ENCODE results near the gene SFTPA2.
"Not testable (repeated sequence)": the region's sequence is repeated elsewhere in the genome, so short reads cannot be mapped to it uniquely, and the experiment has no call there.

SFTPA2 gene

GRCh38 chr10:79542626-79543025, 17.6 kb downstream of the SFTPA2 start:
- H3K27me3 ChIP-seq (ENCODE audit: control insufficient read depth in 1 of 2, insufficient read depth in 2 of 2, low read length in 2 of 2), result no peaks in the 10 kb centered on the region
- H3K9me3 ChIP-seq (ENCODE audit: control insufficient read depth in 1 of 2, low read length in 2 of 2), result no peaks in the 10 kb centered on the region
- H3K27ac ChIP-seq (ENCODE audit: low read depth, low read length), result no peak overlapping the region
- no peaks in the 10 kb centered on the region for H3K4me1 ChIP-seq (ENCODE audit: control insufficient read depth in 1 of 2, insufficient read depth in 2 of 2, low read length in 2 of 2)
- H3K9ac ChIP-seq (ENCODE audit: low read depth in 1 of 2, low read length in 2 of 2), result no peak overlapping the region
- no peaks in the 10 kb centered on the region for H3K36me3 ChIP-seq (ENCODE audit: control insufficient read depth in 1 of 2, insufficient read depth in 2 of 2, low read length in 2 of 2)
- H3K4me3 ChIP-seq (ENCODE audit: low read depth in 1 of 2, low read length in 2 of 2), result no peak overlapping the region

GRCh38 chr10:79540930-79541329, 19.3 kb downstream of the SFTPA2 start:
- H3K4me1 ChIP-seq (ENCODE audit: control insufficient read depth in 1 of 2, insufficient read depth in 2 of 2, low read length in 2 of 2); H3K27ac ChIP-seq (ENCODE audit: low read depth, low read length); H3K9ac ChIP-seq (ENCODE audit: low read depth in 1 of 2, low read length in 2 of 2); H3K4me3 ChIP-seq (ENCODE audit: low read depth in 1 of 2, low read length in 2 of 2); H3K27me3 ChIP-seq (ENCODE audit: control insufficient read depth in 1 of 2, insufficient read depth in 2 of 2, low read length in 2 of 2); H3K36me3 ChIP-seq (ENCODE audit: control insufficient read depth in 1 of 2, insufficient read depth in 2 of 2, low read length in 2 of 2); H3K9me3 ChIP-seq (ENCODE audit: control insufficient read depth in 1 of 2, low read length in 2 of 2): not testable (repeated sequence)

GRCh38 chr10:79538311-79538710, 21.9 kb downstream of the SFTPA2 start:
- not testable (repeated sequence) for H3K36me3 ChIP-seq (ENCODE audit: control insufficient read depth in 1 of 2, insufficient read depth in 2 of 2, low read length in 2 of 2); H3K27ac ChIP-seq (ENCODE audit: low read depth, low read length); H3K9ac ChIP-seq (ENCODE audit: low read depth in 1 of 2, low read length in 2 of 2); H3K4me3 ChIP-seq (ENCODE audit: low read depth in 1 of 2, low read length in 2 of 2); H3K9me3 ChIP-seq (ENCODE audit: control insufficient read depth in 1 of 2, low read length in 2 of 2); H3K4me1 ChIP-seq (ENCODE audit: control insufficient read depth in 1 of 2, insufficient read depth in 2 of 2, low read length in 2 of 2); H3K27me3 ChIP-seq (ENCODE audit: control insufficient read depth in 1 of 2, insufficient read depth in 2 of 2, low read length in 2 of 2)

DNA sequence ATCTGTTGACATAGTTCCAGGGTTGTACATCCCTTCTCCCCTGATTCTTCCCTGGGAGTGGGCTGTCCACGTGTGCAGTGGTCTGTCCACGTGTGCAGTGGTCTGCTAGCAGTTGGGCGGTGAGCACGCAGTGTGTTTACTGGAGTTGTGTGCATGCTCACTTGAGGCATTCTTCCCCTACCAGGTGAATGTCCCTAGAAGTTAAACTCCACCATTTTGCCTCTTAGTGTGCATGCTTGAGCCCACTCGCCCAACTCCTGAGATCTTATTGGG, 26.4 kb downstream of the SFTPA2 start:
- H3K27ac ChIP-seq (ENCODE audit: low read depth, low read length); H3K4me1 ChIP-seq (ENCODE audit: control insufficient read depth in 1 of 2, insufficient read depth in 2 of 2, low read length in 2 of 2); H3K27me3 ChIP-seq (ENCODE audit: control insufficient read depth in 1 of 2, insufficient read depth in 2 of 2, low read length in 2 of 2); H3K36me3 ChIP-seq (ENCODE audit: control insufficient read depth in 1 of 2, insufficient read depth in 2 of 2, low read length in 2 of 2); H3K4me3 ChIP-seq (ENCODE audit: low read depth in 1 of 2, low read length in 2 of 2); H3K9ac ChIP-seq (ENCODE audit: low read depth in 1 of 2, low read length in 2 of 2); H3K9me3 ChIP-seq (ENCODE audit: control insufficient read depth in 1 of 2, low read length in 2 of 2): not testable (repeated sequence)

GRCh38 chr10:79533142-79533902, 26.9 kb downstream of the SFTPA2 start:
- H3K4me1 ChIP-seq (ENCODE audit: control insufficient read depth in 1 of 2, insufficient read depth in 2 of 2, low read length in 2 of 2); H3K4me3 ChIP-seq (ENCODE audit: low read depth in 1 of 2, low read length in 2 of 2); H3K9ac ChIP-seq (ENCODE audit: low read depth in 1 of 2, low read length in 2 of 2); H3K27me3 ChIP-seq (ENCODE audit: control insufficient read depth in 1 of 2, insufficient read depth in 2 of 2, low read length in 2 of 2); H3K36me3 ChIP-seq (ENCODE audit: control insufficient read depth in 1 of 2, insufficient read depth in 2 of 2, low read length in 2 of 2); H3K9me3 ChIP-seq (ENCODE audit: control insufficient read depth in 1 of 2, low read length in 2 of 2); H3K27ac ChIP-seq (ENCODE audit: low read depth, low read length): not testable (repeated sequence)

GRCh38 chr10:79528261-79528660, 31.9 kb downstream of the SFTPA2 start:
- not testable (repeated sequence) for H3K4me3 ChIP-seq (ENCODE audit: low read depth in 1 of 2, low read length in 2 of 2)

DNA sequence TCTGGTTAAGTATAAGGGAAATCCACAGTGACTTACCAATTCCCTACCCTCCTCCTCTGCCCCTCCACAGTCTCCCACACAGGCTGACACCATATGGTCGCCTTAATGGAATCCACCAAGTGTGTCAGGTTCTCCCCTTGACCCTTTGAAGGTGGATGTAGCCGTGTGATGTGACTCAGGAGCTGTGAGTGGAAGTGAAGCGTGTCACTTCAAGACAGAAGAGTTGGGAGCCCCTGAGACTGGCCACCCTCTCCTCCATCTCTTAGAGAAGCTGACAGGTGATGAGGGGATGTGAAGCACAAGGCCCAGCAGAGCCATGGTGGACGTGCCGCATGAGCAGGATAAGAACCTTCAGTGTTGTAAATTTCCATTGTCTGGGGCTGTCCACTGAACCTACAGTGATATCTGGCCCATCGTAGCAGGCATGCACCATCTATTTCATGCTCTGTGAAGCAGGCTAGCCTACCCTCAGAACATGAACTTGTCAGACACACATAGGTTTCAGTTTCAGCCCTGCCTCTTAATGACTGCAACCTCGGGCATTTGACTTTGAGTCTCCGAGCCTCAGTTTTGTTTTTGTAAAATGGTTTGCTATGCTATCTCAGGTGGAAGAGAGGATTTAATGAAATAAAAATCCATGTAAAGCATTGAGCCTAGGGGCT, 35.0 kb downstream of the SFTPA2 start:
- H3K27me3 ChIP-seq (ENCODE audit: control insufficient read depth in 1 of 2, insufficient read depth in 2 of 2, low read length in 2 of 2); H3K9me3 ChIP-seq (ENCODE audit: control insufficient read depth in 1 of 2, low read length in 2 of 2); H3K4me3 ChIP-seq (ENCODE audit: low read depth in 1 of 2, low read length in 2 of 2); H3K27ac ChIP-seq (ENCODE audit: low read depth, low read length); H3K36me3 ChIP-seq (ENCODE audit: control insufficient read depth in 1 of 2, insufficient read depth in 2 of 2, low read length in 2 of 2); H3K9ac ChIP-seq (ENCODE audit: low read depth in 1 of 2, low read length in 2 of 2); H3K4me1 ChIP-seq (ENCODE audit: control insufficient read depth in 1 of 2, insufficient read depth in 2 of 2, low read length in 2 of 2): not testable (repeated sequence)

More at GRCh38 chr10:79528261-79528660, 31.9 kb downstream of the SFTPA2 start:
- H3K9me3 ChIP-seq (ENCODE audit: control insufficient read depth in 1 of 2, low read length in 2 of 2); H3K36me3 ChIP-seq (ENCODE audit: control insufficient read depth in 1 of 2, insufficient read depth in 2 of 2, low read length in 2 of 2); H3K27me3 ChIP-seq (ENCODE audit: control insufficient read depth in 1 of 2, insufficient read depth in 2 of 2, low read length in 2 of 2); H3K9ac ChIP-seq (ENCODE audit: low read depth in 1 of 2, low read length in 2 of 2); H3K4me1 ChIP-seq (ENCODE audit: control insufficient read depth in 1 of 2, insufficient read depth in 2 of 2, low read length in 2 of 2); H3K27ac ChIP-seq (ENCODE audit: low read depth, low read length): not testable (repeated sequence)

DNA sequence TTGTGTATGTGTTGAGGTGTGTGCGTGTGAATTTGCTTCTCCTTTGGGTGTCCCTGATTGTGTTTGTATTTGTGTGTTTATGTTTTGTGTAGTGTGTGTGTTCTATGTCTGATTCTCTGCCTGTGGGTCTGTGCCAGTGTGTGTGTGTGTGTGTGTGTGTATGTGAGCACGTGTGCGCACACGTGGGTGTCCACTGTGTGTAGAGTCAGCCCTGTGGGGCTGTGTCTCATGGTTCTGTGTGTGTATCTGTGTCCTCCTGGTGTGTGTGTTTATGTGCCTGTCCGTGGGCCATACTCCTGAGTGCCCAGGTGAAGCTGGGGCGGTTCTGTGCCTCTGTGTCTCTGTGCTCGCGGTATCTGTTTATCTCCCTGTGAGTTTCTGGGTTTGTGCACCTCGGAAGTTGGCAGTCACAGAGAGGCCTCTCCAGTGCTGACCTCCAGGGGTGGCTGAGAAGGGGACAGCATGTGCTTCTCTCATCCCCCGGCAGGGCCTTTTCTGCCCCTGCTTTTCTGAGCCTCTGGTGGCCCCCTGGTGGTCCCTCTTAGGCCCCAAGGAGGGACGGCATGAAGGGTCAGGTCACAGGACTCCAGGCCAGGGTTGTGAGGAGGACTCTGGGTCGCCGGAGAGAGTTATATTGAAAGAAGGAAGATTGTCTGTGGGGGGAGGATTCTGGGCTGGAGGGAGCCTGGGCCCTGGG, 36.9 kb downstream of the SFTPA2 start:
- H3K36me3 ChIP-seq (ENCODE audit: control insufficient read depth in 1 of 2, insufficient read depth in 2 of 2, low read length in 2 of 2); H3K4me1 ChIP-seq (ENCODE audit: control insufficient read depth in 1 of 2, insufficient read depth in 2 of 2, low read length in 2 of 2); H3K27me3 ChIP-seq (ENCODE audit: control insufficient read depth in 1 of 2, insufficient read depth in 2 of 2, low read length in 2 of 2); H3K4me3 ChIP-seq (ENCODE audit: low read depth in 1 of 2, low read length in 2 of 2); H3K27ac ChIP-seq (ENCODE audit: low read depth, low read length); H3K9ac ChIP-seq (ENCODE audit: low read depth in 1 of 2, low read length in 2 of 2); H3K9me3 ChIP-seq (ENCODE audit: control insufficient read depth in 1 of 2, low read length in 2 of 2): not testable (repeated sequence)

GRCh38 chr10:79522464-79522863, 37.7 kb downstream of the SFTPA2 start:
- not testable (repeated sequence) for H3K36me3 ChIP-seq (ENCODE audit: control insufficient read depth in 1 of 2, insufficient read depth in 2 of 2, low read length in 2 of 2); H3K27ac ChIP-seq (ENCODE audit: low read depth, low read length); H3K27me3 ChIP-seq (ENCODE audit: control insufficient read depth in 1 of 2, insufficient read depth in 2 of 2, low read length in 2 of 2); H3K4me3 ChIP-seq (ENCODE audit: low read depth in 1 of 2, low read length in 2 of 2); H3K4me1 ChIP-seq (ENCODE audit: control insufficient read depth in 1 of 2, insufficient read depth in 2 of 2, low read length in 2 of 2); H3K9ac ChIP-seq (ENCODE audit: low read depth in 1 of 2, low read length in 2 of 2); H3K9me3 ChIP-seq (ENCODE audit: control insufficient read depth in 1 of 2, low read length in 2 of 2)

GRCh38 chr10:79521751-79522150, 38.5 kb downstream of the SFTPA2 start:
- not testable (repeated sequence) for H3K4me1 ChIP-seq (ENCODE audit: control insufficient read depth in 1 of 2, insufficient read depth in 2 of 2, low read length in 2 of 2); H3K4me3 ChIP-seq (ENCODE audit: low read depth in 1 of 2, low read length in 2 of 2); H3K27me3 ChIP-seq (ENCODE audit: control insufficient read depth in 1 of 2, insufficient read depth in 2 of 2, low read length in 2 of 2); H3K36me3 ChIP-seq (ENCODE audit: control insufficient read depth in 1 of 2, insufficient read depth in 2 of 2, low read length in 2 of 2); H3K9me3 ChIP-seq (ENCODE audit: control insufficient read depth in 1 of 2, low read length in 2 of 2); H3K27ac ChIP-seq (ENCODE audit: low read depth, low read length); H3K9ac ChIP-seq (ENCODE audit: low read depth in 1 of 2, low read length in 2 of 2)

All from duodenal mucosa (tissue), 2 donors.